ENCODE results near the gene CCDC30. TPM values are rescaled to one million over a fixed set of nuclear protein-coding genes. Genes with fewer than 3 reads are reported as not detected.

Gene CCDC30
- total RNA-seq, 4 donors from 2014 or later, result 2.7 to 13.3 (median 7.1) TPM

DNA sequence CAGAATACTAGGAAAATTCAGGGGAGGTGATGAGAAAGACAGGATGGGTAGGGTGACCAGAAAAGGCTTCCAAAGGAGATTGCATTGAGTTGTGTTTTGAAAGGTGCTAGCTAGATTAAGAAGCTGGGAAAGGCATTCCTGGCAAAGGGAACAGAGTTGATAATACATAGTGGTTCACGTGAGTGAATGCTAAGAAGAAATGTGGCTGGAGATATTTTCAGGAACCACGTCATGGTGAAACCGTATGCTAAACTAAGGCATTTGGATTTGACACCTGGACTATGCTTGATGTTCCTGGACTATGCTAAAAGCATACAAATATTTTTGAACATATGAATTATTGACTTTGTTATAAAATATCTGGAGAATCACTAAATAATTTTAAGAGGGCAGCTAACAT is 14.7 kb downstream of the CCDC30 start:
- no peak for TF ChIP-seq CTCF (IDR thresholded peaks at IDR 0.05)
- TF ChIP-seq EP300 (IDR thresholded peaks at IDR 0.05), result no peak
- TF ChIP-seq POLR2A (IDR thresholded peaks at IDR 0.05), result no peak
- WGBS, 2 donors, result 92 to 95% methylated on average over 3 of the region's 3 CpGs
- H3K4me1 ChIP-seq, result no peaks in the 10 kb centered on the region

GRCh38 chr1:42479621-42480020 is 16.5 kb downstream of the CCDC30 start:
- H3K4me1 ChIP-seq, result no peaks in the 10 kb centered on the region

More for the DNA sequence above, 14.7 kb downstream of the CCDC30 start:
- no peaks in the 10 kb centered on the region for H3K27me3 ChIP-seq
- no peak overlapping the region for H3K27ac ChIP-seq
- DNase-seq (ENCODE audit: low spot score in 2 of 2), result no peak
- H3K36me3 ChIP-seq, result peaks cover 0 to 30% (median 0%) of the 10 kb centered on the region in 3 donors
- H3K4me3 ChIP-seq, result no peak overlapping the region
- H3K9me3 ChIP-seq, result no peaks in the 10 kb centered on the region

GRCh38 chr1:42480921-42481320 is 17.8 kb downstream of the CCDC30 start:
- Histone ChIP-seq H3K9me3 (no peaks in the 10 kb centered on the region), H3K4me1 (no peaks in the 10 kb centered on the region), H3K4me3 (no peak overlapping the region), H3K27ac (no peak overlapping the region), H3K36me3 (peaks cover 0 to 39% (median 0%) of the 10 kb centered on the region in 3 donors), H3K27me3 (no peaks in the 10 kb centered on the region)
- no peak for TF ChIP-seq POLR2A (IDR thresholded peaks at IDR 0.05)
- no peak for TF ChIP-seq CTCF (IDR thresholded peaks at IDR 0.05)
- TF ChIP-seq EP300 (IDR thresholded peaks at IDR 0.05), result no peak
- DNase-seq (ENCODE audit: low spot score in 2 of 2), result no peak
- 93 to 97% methylated on average over 1 of the region's 1 CpG for WGBS, 2 donors

More at GRCh38 chr1:42479621-42480020, 16.5 kb downstream of the CCDC30 start:
- H3K27ac ChIP-seq, result no peak overlapping the region
- no peak for TF ChIP-seq EP300 (IDR thresholded peaks at IDR 0.05)
- TF ChIP-seq POLR2A (IDR thresholded peaks at IDR 0.05), result no peak
- no peak for TF ChIP-seq CTCF (IDR thresholded peaks at IDR 0.05)
- H3K9me3 ChIP-seq, result no peaks in the 10 kb centered on the region
- H3K27me3 ChIP-seq, result no peaks in the 10 kb centered on the region
- H3K36me3 ChIP-seq, result peaks cover 0 to 34% (median 0%) of the 10 kb centered on the region in 3 donors
- 46 to 65% methylated on average over 4 of the region's 4 CpGs for WGBS, 2 donors
- H3K4me3 ChIP-seq, result no peak overlapping the region
- no peak for DNase-seq (ENCODE audit: low spot score in 2 of 2)

- peaks cover 0 to 56% (median 0%) of the 10 kb centered on the region in 3 donors for H3K36me3 ChIP-seq
- H3K27me3 ChIP-seq, result no peaks in the 10 kb centered on the region
- H3K9me3 ChIP-seq, result no peaks in the 10 kb centered on the region
- no peak overlapping the region for H3K27ac ChIP-seq
- WGBS, 2 donors, result 86 to 92% methylated on average over 2 of the region's 2 CpGs
- H3K4me3 ChIP-seq, result no peak overlapping the region
- no peaks in the 10 kb centered on the region for H3K4me1 ChIP-seq
- TF ChIP-seq POLR2A (IDR thresholded peaks at IDR 0.05), result no peak
- TF ChIP-seq EP300 (IDR thresholded peaks at IDR 0.05), result no peak
- no peak for TF ChIP-seq CTCF (IDR thresholded peaks at IDR 0.05)
- DNase-seq (ENCODE audit: low spot score in 2 of 2), result no peak
Observed at GRCh38 chr1:42482635-42483153, 19.6 kb downstream of the CCDC30 start.

GRCh38 chr1:42484382-42484781 is 21.3 kb downstream of the CCDC30 start:
- no peaks in the 10 kb centered on the region for H3K9me3 ChIP-seq
- TF ChIP-seq CTCF (IDR thresholded peaks at IDR 0.05) (no peak), POLR2A (IDR thresholded peaks at IDR 0.05) (no peak), EP300 (IDR thresholded peaks at IDR 0.05) (no peak)

More at GRCh38 chr1:42484382-42484781, 21.3 kb downstream of the CCDC30 start:
- H3K36me3 ChIP-seq, result peaks cover 0 to 60% (median 0%) of the 10 kb centered on the region in 3 donors
- H3K27me3 ChIP-seq, result no peaks in the 10 kb centered on the region
- H3K4me1 ChIP-seq, result no peaks in the 10 kb centered on the region
- H3K4me3 ChIP-seq, result no peak overlapping the region
- H3K27ac ChIP-seq, result no peak overlapping the region
- 75 to 83% methylated on average over 2 of the region's 2 CpGs for WGBS, 2 donors
- DNase-seq (ENCODE audit: low spot score in 2 of 2), result no peak
